ENCODE data around the gene PLPPR3. TPM values are rescaled to one million over a fixed set of nuclear protein-coding genes. Genes with fewer than 3 reads are reported as not detected.

Gene PLPPR3
- under 1 TPM in 1 of 6 experiments, not detected in 5; 0.09 TPM for total RNA-seq (2021; fragmentation: NEBNext Ultra II Directional; extraction: Animal tissue kit (Norgen Biotek cat#: 25700))
- long read RNA-seq: 0 reads

- Mint-ChIP-seq H3K27me3 (ENCODE audit: insufficient read depth) (peaks cover 3% of the 10 kb centered on the region), H3K36me3 (ENCODE audit: low read depth) (no peaks in the 10 kb centered on the region), H3K4me1 (ENCODE audit: low read depth) (peaks cover 6% of the 10 kb centered on the region), H3K4me3 (no peak within 1 kb of the TSS), H3K9me3 (no peaks in the 10 kb centered on the region), H3K27ac (no peak within 1 kb of the TSS)
- TF ChIP-seq CTCF (IDR thresholded peaks at IDR 0.05): no peak
- DNase-seq: no peak
Observed at GRCh38 chr19:821825-822503, at the start of gene PLPPR3. TSS of gene PLPPR3 (minus strand) at chr19:821955. CDS start at chr19:821559, 396 bp downstream.

GRCh38 chr19:870963-871401, 49.2 kb upstream of the PLPPR3 start:
- DNase-seq: no peak
- H3K9me3 Mint-ChIP-seq: no peaks in the 10 kb centered on the region
- peaks cover 10% of the 10 kb centered on the region for H3K27me3 Mint-ChIP-seq (ENCODE audit: insufficient read depth)
- no peak for TF ChIP-seq CTCF (IDR thresholded peaks at IDR 0.05)
- peaks cover 9% of the 10 kb centered on the region for H3K36me3 Mint-ChIP-seq (ENCODE audit: low read depth)
- peaks cover 16% of the 10 kb centered on the region for H3K4me1 Mint-ChIP-seq (ENCODE audit: low read depth)
- H3K4me3 Mint-ChIP-seq: no peak overlapping the region
- H3K27ac Mint-ChIP-seq: no peak overlapping the region

- no peak for TF ChIP-seq CTCF (IDR thresholded peaks at IDR 0.05)
- H3K27me3 Mint-ChIP-seq (ENCODE audit: insufficient read depth): peaks cover 10% of the 10 kb centered on the region
- no peak for DNase-seq
- peak overlapping the region; percentile 91 for H3K27ac Mint-ChIP-seq
- no peaks in the 10 kb centered on the region for H3K9me3 Mint-ChIP-seq
- peaks cover 9% of the 10 kb centered on the region for H3K36me3 Mint-ChIP-seq (ENCODE audit: low read depth)
- no peak overlapping the region for H3K4me3 Mint-ChIP-seq
- H3K4me1 Mint-ChIP-seq (ENCODE audit: low read depth): peaks cover 16% of the 10 kb centered on the region
Observed at GRCh38 chr19:870314-870713, 48.6 kb upstream of the PLPPR3 start.

GRCh38 chr19:869245-870177, 47.8 kb upstream of the PLPPR3 start:
- TF ChIP-seq CTCF (IDR thresholded peaks at IDR 0.05): no peak
- Mint-ChIP-seq H3K4me3 (peak overlapping the region; percentile 43), H3K27me3 (ENCODE audit: insufficient read depth) (peaks cover 9% of the 10 kb centered on the region), H3K27ac (peak overlapping the region; percentile 91), H3K4me1 (ENCODE audit: low read depth) (peaks cover 16% of the 10 kb centered on the region), H3K9me3 (no peaks in the 10 kb centered on the region), H3K36me3 (ENCODE audit: low read depth) (peaks cover 9% of the 10 kb centered on the region)
- DNase-seq: peak; percentile 91

GRCh38 chr19:868458-869244, 46.9 kb upstream of the PLPPR3 start:
- H3K4me1 Mint-ChIP-seq (ENCODE audit: low read depth): peaks cover 16% of the 10 kb centered on the region
- peak overlapping the region; percentile 91 for H3K27ac Mint-ChIP-seq
- no peak for DNase-seq
- peaks cover 9% of the 10 kb centered on the region for H3K27me3 Mint-ChIP-seq (ENCODE audit: insufficient read depth)
- no peak overlapping the region for H3K4me3 Mint-ChIP-seq
- no peak for TF ChIP-seq CTCF (IDR thresholded peaks at IDR 0.05)
- H3K36me3 Mint-ChIP-seq (ENCODE audit: low read depth): peaks cover 9% of the 10 kb centered on the region
- H3K9me3 Mint-ChIP-seq: no peaks in the 10 kb centered on the region

Measured in HFFc6 (cell line).